ENCODE data around the gene DDA1.

DNA sequence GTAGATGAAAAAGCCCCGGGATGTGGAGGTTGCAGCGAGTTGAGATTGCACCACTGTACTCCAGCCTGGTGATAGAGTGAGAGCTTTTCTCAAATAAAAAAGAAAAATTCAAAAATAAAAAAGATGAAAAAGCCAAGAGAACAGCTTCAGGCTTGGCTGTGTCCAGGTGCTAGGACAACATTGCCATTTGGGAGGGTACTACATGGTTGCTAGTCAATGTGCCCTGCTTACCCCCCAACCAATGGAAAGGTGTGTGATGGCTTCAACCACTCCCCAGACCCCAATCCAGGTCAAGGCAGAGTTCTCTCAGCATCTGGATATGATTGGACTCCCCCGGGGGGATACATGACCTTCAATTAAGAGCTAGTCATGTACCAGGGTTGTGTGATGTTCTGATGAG, 29.9 kb upstream of the DDA1 start:
- no peak for TF ChIP-seq EP300 (IDR thresholded peaks at IDR 0.05; ENCODE audit: borderline replicate concordance)
- no peak for TF ChIP-seq RAD21 (IDR thresholded peaks at IDR 0.05; ENCODE audit: low read depth)
- TF ChIP-seq, protein P1, sequence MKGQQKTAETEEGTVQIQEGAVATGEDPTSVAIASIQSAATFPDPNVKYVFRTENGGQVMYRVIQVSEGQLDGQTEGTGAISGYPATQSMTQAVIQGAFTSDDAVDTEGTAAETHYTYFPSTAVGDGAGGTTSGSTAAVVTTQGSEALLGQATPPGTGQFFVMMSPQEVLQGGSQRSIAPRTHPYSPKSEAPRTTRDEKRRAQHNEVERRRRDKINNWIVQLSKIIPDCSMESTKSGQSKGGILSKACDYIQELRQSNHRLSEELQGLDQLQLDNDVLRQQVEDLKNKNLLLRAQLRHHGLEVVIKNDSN (IDR thresholded peaks at IDR 0.05) = no peak
- no peak for TF ChIP-seq YY1 (IDR thresholded peaks at IDR 0.05; ENCODE audit: low read depth)
